ENCODE results near the gene ASTN2.

Gene ASTN2

DNA sequence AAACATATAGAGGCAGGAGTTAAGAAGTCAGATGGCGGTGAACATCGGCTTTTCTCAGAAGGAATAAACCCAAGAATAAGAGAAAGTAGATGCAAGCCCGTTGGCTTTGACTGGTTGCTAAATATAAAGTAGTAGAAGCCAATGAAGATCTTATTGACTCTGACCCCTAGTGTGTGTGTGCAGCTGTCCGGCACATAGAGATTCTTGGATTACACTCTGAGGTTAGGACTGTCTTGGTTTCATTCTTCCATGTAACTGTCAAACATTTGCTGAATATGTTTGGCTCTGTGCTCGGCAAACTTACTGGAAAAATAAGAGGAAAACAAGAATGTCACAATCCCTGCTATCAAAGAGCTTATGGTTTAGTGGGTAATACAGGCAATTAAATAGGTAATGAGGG is 54.9 kb downstream of the ASTN2 start:
- no peaks in the 10 kb centered on the region for H3K36me3 ChIP-seq (ENCODE audit: insufficient read depth, low read length)
- H3K27me3 ChIP-seq (ENCODE audit: insufficient read depth, low read length): no peaks in the 10 kb centered on the region
- no peak overlapping the region for H3K4me3 ChIP-seq (ENCODE audit: low read length)
- H3K27ac ChIP-seq (ENCODE audit: low read depth, low read length): no peak overlapping the region
- WGBS: 96% methylated on average over 5 of the region's 5 CpGs
- no peaks in the 10 kb centered on the region for H3K9me3 ChIP-seq (ENCODE audit: insufficient read depth, low read depth, low read length)
- no peak overlapping the region for H3K9ac ChIP-seq (ENCODE audit: low read depth, low read length)
- H3K4me1 ChIP-seq (ENCODE audit: insufficient read depth, low read length): no peaks in the 10 kb centered on the region; the same call in 1 of the 2 replicates

DNA sequence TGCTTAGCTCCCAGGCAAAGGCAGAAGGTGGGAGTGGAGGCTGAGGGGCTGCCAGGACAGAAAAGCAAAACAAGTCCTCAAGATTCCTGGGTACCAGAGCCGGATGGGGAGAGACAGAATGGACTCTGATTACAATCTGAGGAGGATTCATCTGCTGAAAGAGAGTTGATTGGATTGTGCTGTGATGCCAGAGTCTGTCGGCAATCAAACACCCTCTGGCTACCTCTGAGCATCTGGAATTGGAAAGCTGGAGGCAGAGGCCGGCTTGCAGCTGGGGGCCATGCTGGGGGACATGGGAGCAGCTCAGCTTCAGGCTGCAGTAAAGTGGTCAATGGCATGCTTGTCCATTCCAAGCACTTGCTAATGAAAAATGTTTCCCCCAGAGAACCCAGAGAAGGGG is 59.3 kb downstream of the ASTN2 start:
- no peaks in the 10 kb centered on the region for H3K27me3 ChIP-seq (ENCODE audit: insufficient read depth, low read length)
- H3K4me1 ChIP-seq (ENCODE audit: insufficient read depth, low read length): no peaks in the 10 kb centered on the region; the same call in 1 of the 2 replicates
- H3K9me3 ChIP-seq (ENCODE audit: insufficient read depth, low read depth, low read length): no peaks in the 10 kb centered on the region
- no peaks in the 10 kb centered on the region for H3K36me3 ChIP-seq (ENCODE audit: insufficient read depth, low read length)
- WGBS: 89% methylated on average over 3 of the region's 3 CpGs
- no peak overlapping the region for H3K27ac ChIP-seq (ENCODE audit: low read depth, low read length)
- no peak overlapping the region for H3K4me3 ChIP-seq (ENCODE audit: low read length)
- no peak overlapping the region for H3K9ac ChIP-seq (ENCODE audit: low read depth, low read length)

DNA sequence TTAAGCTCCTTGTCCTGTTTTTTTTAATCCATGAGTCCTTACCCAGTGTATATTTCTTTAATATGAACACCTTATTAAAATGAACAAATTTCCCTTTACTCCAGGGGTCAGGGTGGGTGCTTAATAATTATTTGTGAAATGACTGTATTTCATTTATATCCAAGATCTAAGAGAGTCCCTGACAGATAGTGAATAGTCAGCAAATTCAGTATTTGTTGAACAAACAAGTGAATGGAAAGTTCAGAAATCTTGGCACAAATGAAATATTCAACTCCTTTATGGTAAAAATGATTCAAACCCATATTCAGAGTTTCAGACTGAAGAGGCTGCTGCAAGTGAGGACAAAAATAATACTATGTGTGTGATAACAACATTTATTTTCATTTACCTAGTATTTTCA is 59.9 kb downstream of the ASTN2 start:
- Histone ChIP-seq H3K4me3 (ENCODE audit: low read length) (no peak overlapping the region), H3K27me3 (ENCODE audit: insufficient read depth, low read length) (no peaks in the 10 kb centered on the region), H3K4me1 (ENCODE audit: insufficient read depth, low read length) (no peaks in the 10 kb centered on the region; the same call in 1 of the 2 replicates), H3K36me3 (ENCODE audit: insufficient read depth, low read length) (no peaks in the 10 kb centered on the region), H3K9me3 (ENCODE audit: insufficient read depth, low read depth, low read length) (no peaks in the 10 kb centered on the region), H3K9ac (ENCODE audit: low read depth, low read length) (no peak overlapping the region), H3K27ac (ENCODE audit: low read depth, low read length) (no peak overlapping the region)

GRCh38 chr9:117354244-117354847 is 60.5 kb downstream of the ASTN2 start:
- no peak overlapping the region for H3K4me3 ChIP-seq (ENCODE audit: low read length)
- H3K27ac ChIP-seq (ENCODE audit: low read depth, low read length): no peak overlapping the region
- 88% methylated on average over 1 of the region's 1 CpG for WGBS
- no peaks in the 10 kb centered on the region for H3K9me3 ChIP-seq (ENCODE audit: insufficient read depth, low read depth, low read length)
- H3K9ac ChIP-seq (ENCODE audit: low read depth, low read length): no peak overlapping the region
- H3K27me3 ChIP-seq (ENCODE audit: insufficient read depth, low read length): no peaks in the 10 kb centered on the region
- H3K36me3 ChIP-seq (ENCODE audit: insufficient read depth, low read length): no peaks in the 10 kb centered on the region
- H3K4me1 ChIP-seq (ENCODE audit: insufficient read depth, low read length): peaks cover 4% of the 10 kb centered on the region

- Histone ChIP-seq H3K9me3 (ENCODE audit: insufficient read depth, low read depth, low read length) (no peaks in the 10 kb centered on the region), H3K27me3 (ENCODE audit: insufficient read depth, low read length) (no peaks in the 10 kb centered on the region), H3K4me1 (ENCODE audit: insufficient read depth, low read length) (peaks cover 26% of the 10 kb centered on the region), H3K9ac (ENCODE audit: low read depth, low read length) (no peak overlapping the region), H3K27ac (ENCODE audit: low read depth, low read length) (no peak overlapping the region), H3K36me3 (ENCODE audit: insufficient read depth, low read length) (no peaks in the 10 kb centered on the region), H3K4me3 (ENCODE audit: low read length) (no peak overlapping the region)
- WGBS: 73% methylated on average over 4 of the region's 4 CpGs
These were observed 69.8 kb downstream of the ASTN2 start for GRCh38 chr9:117344892-117345660.

GRCh38 chr9:117343427-117343826 is 71.4 kb downstream of the ASTN2 start:
- no peaks in the 10 kb centered on the region for H3K36me3 ChIP-seq (ENCODE audit: insufficient read depth, low read length)
- WGBS: 89% methylated on average over 1 of the region's 1 CpG
- H3K27me3 ChIP-seq (ENCODE audit: insufficient read depth, low read length): no peaks in the 10 kb centered on the region
- no peak overlapping the region for H3K27ac ChIP-seq (ENCODE audit: low read depth, low read length)
- no peak overlapping the region for H3K4me3 ChIP-seq (ENCODE audit: low read length)
- H3K9ac ChIP-seq (ENCODE audit: low read depth, low read length): no peak overlapping the region
- H3K9me3 ChIP-seq (ENCODE audit: insufficient read depth, low read depth, low read length): no peaks in the 10 kb centered on the region
- H3K4me1 ChIP-seq (ENCODE audit: insufficient read depth, low read length): peaks cover 16% of the 10 kb centered on the region; the same call in 1 of the 2 replicates

GRCh38 chr9:117341151-117341550 is 73.7 kb downstream of the ASTN2 start:
- Histone ChIP-seq H3K27ac (ENCODE audit: low read depth, low read length) (no peak overlapping the region), H3K9ac (ENCODE audit: low read depth, low read length) (no peak overlapping the region), H3K27me3 (ENCODE audit: insufficient read depth, low read length) (no peaks in the 10 kb centered on the region), H3K36me3 (ENCODE audit: insufficient read depth, low read length) (no peaks in the 10 kb centered on the region), H3K4me1 (ENCODE audit: insufficient read depth, low read length) (peaks cover 16% of the 10 kb centered on the region; the same call in 1 of the 2 replicates), H3K4me3 (ENCODE audit: low read length) (no peak overlapping the region), H3K9me3 (ENCODE audit: insufficient read depth, low read depth, low read length) (no peaks in the 10 kb centered on the region)
- WGBS: 75% methylated on average over 2 of the region's 2 CpGs

- Histone ChIP-seq H3K36me3 (ENCODE audit: insufficient read depth, low read length) (no peaks in the 10 kb centered on the region), H3K4me3 (ENCODE audit: low read length) (no peak overlapping the region), H3K27ac (ENCODE audit: low read depth, low read length) (no peak overlapping the region), H3K9ac (ENCODE audit: low read depth, low read length) (no peak overlapping the region), H3K4me1 (ENCODE audit: insufficient read depth, low read length) (peaks cover 13% of the 10 kb centered on the region; the same call in 1 of the 2 replicates), H3K9me3 (ENCODE audit: insufficient read depth, low read depth, low read length) (no peaks in the 10 kb centered on the region), H3K27me3 (ENCODE audit: insufficient read depth, low read length) (no peaks in the 10 kb centered on the region)
- WGBS: 95% methylated on average over 3 of the region's 4 CpGs
These were observed 74.4 kb downstream of the ASTN2 start for GRCh38 chr9:117340422-117340821.

GRCh38 chr9:117335837-117336433 is 78.9 kb downstream of the ASTN2 start:
- Histone ChIP-seq H3K36me3 (ENCODE audit: insufficient read depth, low read length) (no peaks in the 10 kb centered on the region), H3K4me3 (ENCODE audit: low read length) (no peak overlapping the region), H3K27ac (ENCODE audit: low read depth, low read length) (no peak overlapping the region), H3K4me1 (ENCODE audit: insufficient read depth, low read length) (no peaks in the 10 kb centered on the region), H3K9ac (ENCODE audit: low read depth, low read length) (no peak overlapping the region), H3K9me3 (ENCODE audit: insufficient read depth, low read depth, low read length) (no peaks in the 10 kb centered on the region), H3K27me3 (ENCODE audit: insufficient read depth, low read length) (no peaks in the 10 kb centered on the region)
- WGBS: no CpG with 5 or more reads among the region's 2 CpGs

- Histone ChIP-seq H3K27me3 (ENCODE audit: insufficient read depth, low read length) (no peaks in the 10 kb centered on the region), H3K9ac (ENCODE audit: low read depth, low read length) (no peak overlapping the region), H3K9me3 (ENCODE audit: insufficient read depth, low read depth, low read length) (no peaks in the 10 kb centered on the region), H3K4me1 (ENCODE audit: insufficient read depth, low read length) (no peaks in the 10 kb centered on the region), H3K4me3 (ENCODE audit: low read length) (no peak overlapping the region), H3K36me3 (ENCODE audit: insufficient read depth, low read length) (no peaks in the 10 kb centered on the region), H3K27ac (ENCODE audit: low read depth, low read length) (no peak overlapping the region)
- 77% methylated on average over 2 of the region's 2 CpGs for WGBS
These were observed 80.8 kb downstream of the ASTN2 start for GRCh38 chr9:117334101-117334500.

- no peaks in the 10 kb centered on the region for H3K36me3 ChIP-seq (ENCODE audit: insufficient read depth, low read length)
- H3K4me1 ChIP-seq (ENCODE audit: insufficient read depth, low read length): no peaks in the 10 kb centered on the region
- WGBS: 86% methylated on average over 2 of the region's 2 CpGs
These were observed 89.0 kb downstream of the ASTN2 start for GRCh38 chr9:117325831-117326230.

More at GRCh38 chr9:117325831-117326230, 89.0 kb downstream of the ASTN2 start:
- Histone ChIP-seq H3K9me3 (ENCODE audit: insufficient read depth, low read depth, low read length) (no peaks in the 10 kb centered on the region), H3K27me3 (ENCODE audit: insufficient read depth, low read length) (no peaks in the 10 kb centered on the region), H3K4me3 (ENCODE audit: low read length) (no peak overlapping the region), H3K27ac (ENCODE audit: low read depth, low read length) (no peak overlapping the region), H3K9ac (ENCODE audit: low read depth, low read length) (no peak overlapping the region)

Measured in HUES64 (cell line).